K562 (cell line): Measurements from ENCODE around the gene ARID4B. TPM values are rescaled to one million over a fixed set of nuclear protein-coding genes. Genes with fewer than 3 reads are reported as not detected.

Experiments used
- ATF3 ChIP-seq, 2 experiments: fragments of 450-650 bp in 1 of 2; sonication (generic) in 1 of 2; formaldehyde crosslinking in 1 of 2; IDR thresholded peaks in 1 of 2; conservative IDR thresholded peaks in 1 of 2; 2 replicates each; pipeline versions ENCODE4 v1.6.1 to v1.8.1; 2016 to 2023; ENCODE audit warnings: mild to moderate bottlenecking in 2 of 2, moderate library complexity in 2 of 2, inconsistent platforms in 1 of 2, missing genetic modification reagents in 1 of 2
- ATF7 ChIP-seq: fragments of 450-650 bp; IDR thresholded peaks from 2 replicates; pipeline ENCODE4 v1.7.1; 2014; ENCODE audit warnings: mild to moderate bottlenecking, moderate library complexity
- BACH1 ChIP-seq: fragments of 200-800 bp; sonication (Bioruptor generic); IDR thresholded peaks from 2 replicates; pipeline ENCODE4 v1.6.1; 2016; ENCODE audit warnings: missing genetic modification characterization, missing compliant biosample characterization
- BCL6 ChIP-seq: fragments of 250-450 bp; sonication (Bioruptor Pico); IDR thresholded peaks from 2 replicates; pipeline ENCODE4 v1.4.0; 2020
- E2F4 ChIP-seq: sonication (generic); formaldehyde crosslinking; IDR thresholded peaks from 2 replicates; pipeline ENCODE4 v1.8.0; 2022; ENCODE audit warnings: mild to moderate bottlenecking, low read depth, missing genetic modification reagents
- FOXK2 ChIP-seq, 2 experiments: fragments of 450-650 bp; IDR thresholded peaks in 1 of 2; conservative IDR thresholded peaks in 1 of 2; 2 replicates each; pipeline ENCODE4 v1.6.1; 2016; ENCODE audit warnings: low read depth in 2 of 2, mild to moderate bottlenecking in 1 of 2
- GATAD2A ChIP-seq: fragments of 450-650 bp; IDR thresholded peaks from 2 replicates; pipeline ENCODE4 v1.6.1; 2017
- KAT8 ChIP-seq: fragments of 450-650 bp; IDR thresholded peaks from 2 replicates; pipeline ENCODE4 v1.6.1; 2016; ENCODE audit warnings: low read depth, mild to moderate bottlenecking
- NFE2 ChIP-seq: IDR thresholded peaks from 2 replicates; pipeline ENCODE4 v1.6.1; 2014; ENCODE audit warnings: antibody characterized with exemption, low read depth
- RFX5 ChIP-seq: IDR thresholded peaks from 2 replicates; pipeline ENCODE4 v1.6.1; 2011; ENCODE audit warnings: low read depth, mild to moderate bottlenecking, improper control_type of control experiment, low read length
- SNRNP70 ChIP-seq: fragments of 200-400 bp; formaldehyde crosslinking; optimal IDR thresholded peaks from 2 replicates; pipeline ENCODE3; 2017; ENCODE audit warnings: low read depth, low read length
- ZNF184 ChIP-seq: sonication (generic); formaldehyde crosslinking; IDR thresholded peaks from 2 replicates; pipeline ENCODE4 v1.5.0; 2020; ENCODE audit warnings: missing genetic modification reagents
- ZNF316 ChIP-seq: fragments of 450-650 bp; IDR thresholded peaks from 2 replicates; pipeline ENCODE4 v1.6.1; 2016
- ZNF77 ChIP-seq: fragments of 250-450 bp; sonication (Bioruptor Pico); IDR thresholded peaks from 2 replicates; pipeline ENCODE4 v1.5.0; 2020
- polyA plus RNA-seq, 8 experiments: library from polyadenylated mRNA; depleted of rRNA in 4 of 8; stranded (reverse) in 5 of 8; unstranded in 3 of 8; fragments of >200 nt; fragmentation: Nextera tagmentation in 2 of 8; fragmentation: Illumina TruSeq in 1 of 8; extraction: Ambion mirVana in 2 of 8; extraction: Trizol in 1 of 8; gene quantifications; 2 replicates each; pipeline versions ENCODE4 v1.2.1 to v1.2.3, GENCODE V29; 2011 to 2014; ENCODE audit warnings: inconsistent platforms in 1 of 8, missing spikeins in 1 of 8
- total RNA-seq, 7 experiments: library from RNA; depleted of rRNA in 6 of 7; stranded (reverse); fragments of >200 nt in 6 of 7; fragmentation: Illumina TruSeq in 2 of 7; extraction: Trizol in 2 of 7; gene quantifications; 2 replicates each; pipeline versions ENCODE4 v1.2.1 to v1.2.3, GENCODE V29; 2011 to 2021; ENCODE audit warnings: low replicate concordance in 1 of 7
- TF ChIP-seq, protein P1 (sequence below): fragments of 250-450 bp; sonication (Bioruptor Pico); IDR thresholded peaks from 2 replicates; pipeline ENCODE4 v1.8.0; 2022; ENCODE audit warnings: inconsistent platforms

The ARID4B gene
- total and polyA plus RNA-seq, 9 of the 15 experiments (the other 6 are each of a cell fraction or from before 2014, with no cell fraction given), result 8.4 to 38.9 (median 18.5) TPM

GRCh38 chr1:235207209-235207565 is 120.8 kb downstream of the ARID4B start (continued):
- no peak for TF ChIP-seq BCL6
- TF ChIP-seq KAT8, result no peak
- no peak for TF ChIP-seq ATF7
- TF ChIP-seq GATAD2A, result no peak
- TF ChIP-seq ZNF184 (CRISPR knock-in tag), result no peak
- no peak for TF ChIP-seq RFX5
- TF ChIP-seq NFE2, result peak; percentile 68
- no peak for TF ChIP-seq ZNF77 (CRISPR knock-in tag)
- TF ChIP-seq SNRNP70, result no peak
- 0 out of 2 replicates have a peak, but pooled peaks have one; percentile 10 for TF ChIP-seq BACH1
- TF ChIP-seq ZNF316, result no peak
- TF ChIP-seq ATF3 (IDR thresholded peaks at IDR 0.05), result no peak
- TF ChIP-seq ATF3 (CRISPR knock-in tag; conservative IDR thresholded peaks at IDR 0.05), result no peak
- TF ChIP-seq E2F4 (CRISPR knock-in tag), result no peak
- TF ChIP-seq FOXK2 (conservative IDR thresholded peaks at IDR 0.05 in 1 of 2, IDR thresholded peaks at IDR 0.05 in 1 of 2; ENCODE audit: low read depth in 2 of 2), result no peak
- TF ChIP-seq, protein P1, sequence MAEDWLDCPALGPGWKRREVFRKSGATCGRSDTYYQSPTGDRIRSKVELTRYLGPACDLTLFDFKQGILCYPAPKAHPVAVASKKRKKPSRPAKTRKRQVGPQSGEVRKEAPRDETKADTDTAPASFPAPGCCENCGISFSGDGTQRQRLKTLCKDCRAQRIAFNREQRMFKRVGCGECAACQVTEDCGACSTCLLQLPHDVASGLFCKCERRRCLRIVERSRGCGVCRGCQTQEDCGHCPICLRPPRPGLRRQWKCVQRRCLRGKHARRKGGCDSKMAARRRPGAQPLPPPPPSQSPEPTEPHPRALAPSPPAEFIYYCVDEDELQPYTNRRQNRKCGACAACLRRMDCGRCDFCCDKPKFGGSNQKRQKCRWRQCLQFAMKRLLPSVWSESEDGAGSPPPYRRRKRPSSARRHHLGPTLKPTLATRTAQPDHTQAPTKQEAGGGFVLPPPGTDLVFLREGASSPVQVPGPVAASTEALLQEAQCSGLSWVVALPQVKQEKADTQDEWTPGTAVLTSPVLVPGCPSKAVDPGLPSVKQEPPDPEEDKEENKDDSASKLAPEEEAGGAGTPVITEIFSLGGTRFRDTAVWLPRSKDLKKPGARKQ (CRISPR knock-in tag), result no peak
